A549 (cell line): Measurements from ENCODE around the gene KHSRP. TPM values are rescaled to one million over a fixed set of nuclear protein-coding genes. Genes with fewer than 3 reads are reported as not detected.
A peak's percentile ranks its signal among the peaks of the same experiment; 100 is the strongest.

ENCODE experiments used
- ATAC-seq, 2 experiments: fragments of 200-7000 bp in 1 of 2; fragments of >200 bp in 1 of 2; cut with Nextera tagmentation in 1 of 2; cut with Tn5 transposase in 1 of 2; 3 replicates each; pipeline versions ENCODE4 v1.8.0 to v1.9.1; 2018 to 2020; ENCODE audit warnings: mild to moderate bottlenecking in 1 of 2, moderate library complexity in 1 of 2
- CTCF ChIA-PET: fragments of 300-600 bp; sonication (Branson Sonifier 250); formaldehyde crosslinking; extraction: SDS; loops from one replicate; lab custom pipeline; 2021; ENCODE audit warnings: antibody characterized with exemption, inconsistent platforms; lab: Yijun Ruan, JAX
- POLR2A ChIA-PET: fragments of 350-600 bp; formaldehyde crosslinking; extraction: SDS; loops from one replicate; lab custom pipeline; 2021; ENCODE audit warnings: antibody characterized with exemption, inconsistent platforms; lab: Yijun Ruan, JAX
- DNase-seq, 2 experiments: peaks; one replicate each; pipeline versions ENCODE4 v3.0.0 to v3.0.0-alpha.2; 2011 to 2016; ENCODE audit warnings: low read depth in 1 of 2, low spot score in 1 of 2
- FAIRE-seq: peaks from 2 replicates; lab custom pipeline; 2011; peaks lifted over from hg19 to GRCh38; lab: Jason Lieb, UNC
- H3K27ac ChIP-seq, 2 experiments: fragments of >200 bp; sonication (Bioruptor Twin); formaldehyde crosslinking; 3 replicates each; pipeline ENCODE4 v1.5.1; 2016 to 2017
- H3K4me1 ChIP-seq: fragments of >200 bp; sonication (Bioruptor Twin); formaldehyde crosslinking; 3 replicates; pipeline ENCODE4 v1.6.1; 2016
- H3K4me2 ChIP-seq: fragments of >200 bp; sonication (Bioruptor Twin); formaldehyde crosslinking; 3 replicates; pipeline ENCODE4 v1.6.1; 2016
- H3K4me3 ChIP-seq: fragments of >200 bp; sonication (Bioruptor Twin); formaldehyde crosslinking; 3 replicates; pipeline ENCODE4 v1.5.1; 2016
- H3K9me3 ChIP-seq: fragments of >200 bp; sonication (Bioruptor Twin); formaldehyde crosslinking; 3 replicates; pipeline ENCODE4 v1.6.1; 2016
- CBX2 ChIP-seq: fragments of 200-600 bp; sonication (generic); IDR thresholded peaks from 2 replicates; pipeline ENCODE4 v1.6.1; 2016; ENCODE audit warnings: low read depth, mild to moderate bottlenecking, borderline replicate concordance
- CEBPB ChIP-seq, 2 experiments: fragments of >200 bp in 1 of 2; sonication (Bioruptor Twin) in 1 of 2; formaldehyde crosslinking in 1 of 2; IDR thresholded peaks; 2 replicates each; pipeline ENCODE4 v1.6.1; 2012 to 2016
- FOSB ChIP-seq: fragments of 250-450 bp; sonication (Bioruptor Pico); IDR thresholded peaks from 2 replicates; pipeline ENCODE4 v1.5.0; 2020; ENCODE audit warnings: mild to moderate bottlenecking, moderate library complexity
- FOSL2 ChIP-seq, 2 experiments: fragments of 450-650 bp in 1 of 2; fragments of >200 bp in 1 of 2; sonication (Bioruptor Twin) in 1 of 2; formaldehyde crosslinking; IDR thresholded peaks; 2 replicates each; pipeline versions ENCODE4 v1.5.0 to v1.6.1; 2016 to 2020; ENCODE audit warnings: mild to moderate bottlenecking in 1 of 2, moderate library complexity in 1 of 2
- GATA3 ChIP-seq: IDR thresholded peaks from 2 replicates; pipeline ENCODE4 v1.6.1; 2012; ENCODE audit warnings: borderline replicate concordance
- HEYL ChIP-seq: fragments of 250-450 bp; sonication (Bioruptor Pico); IDR thresholded peaks from 2 replicates; pipeline ENCODE4 v1.8.0; 2021; ENCODE audit warnings: mild to moderate bottlenecking, moderate library complexity
- HOXA7 ChIP-seq: fragments of 250-450 bp; sonication (Bioruptor Pico); IDR thresholded peaks from 2 replicates; pipeline ENCODE4 v1.5.0; 2020; ENCODE audit warnings: mild to moderate bottlenecking, moderate library complexity
- JUN ChIP-seq, 2 experiments: fragments of >200 bp; sonication (Bioruptor Twin); formaldehyde crosslinking; IDR thresholded peaks; 2 replicates in 1 of 2; 3 replicates in 1 of 2; pipeline ENCODE4 v1.6.1; 2016 to 2017
- KDM1A ChIP-seq: fragments of 200-600 bp; sonication (generic); IDR thresholded peaks from 2 replicates; pipeline ENCODE4 v1.6.1; 2016; ENCODE audit warnings: low read depth, mild to moderate bottlenecking
- MYC ChIP-seq: IDR thresholded peaks from 2 replicates; pipeline ENCODE4 v1.6.1; 2012; ENCODE audit warnings: mild to moderate bottlenecking, inconsistent platforms, low read length, improper control_type of control experiment, borderline replicate concordance
- POLR2A ChIP-seq: IDR thresholded peaks from 2 replicates; pipeline ENCODE4 v1.6.1; 2012; ENCODE audit warnings: mild to moderate bottlenecking, low read length
- POLR2AphosphoS2 ChIP-seq: conservative IDR thresholded peaks from 2 replicates; pipeline ENCODE4 v1.6.1; 2012; ENCODE audit warnings: low read length, improper control_type of control experiment, inconsistent platforms
- RCOR1 ChIP-seq: fragments of 150-350 bp; IDR thresholded peaks from 2 replicates; pipeline ENCODE4 v1.6.1; 2014; ENCODE audit warnings: antibody characterized with exemption, low read length, low read depth
- RFX5 ChIP-seq: fragments of 450-650 bp; IDR thresholded peaks from 2 replicates; pipeline ENCODE4 v1.7.1; 2014; ENCODE audit warnings: antibody characterized with exemption, mild to moderate bottlenecking, moderate library complexity
- TP53 ChIP-seq: fragments of 250-450 bp; sonication (Bioruptor Pico); IDR thresholded peaks from 2 replicates; pipeline ENCODE4 v1.5.0; 2021; ENCODE audit warnings: mild to moderate bottlenecking, moderate library complexity
- WGBS: methylation state at CpG from one replicate; pipeline ENCODE4 v1.1.6; 2017; ENCODE audit errors: missing lambda C conversion rate; 5-methylcytosine and 5-hydroxymethylcytosine counted together
- polyA minus RNA-seq: library from RNA; depleted of rRNA, polyadenylated mRNA; stranded (reverse); fragments of >200 nt; gene quantifications from 2 replicates; pipeline ENCODE4 v1.2.3, GENCODE V29; 2011; rRNA and poly(A)+ RNA removed
- polyA plus RNA-seq, 4 experiments: library from polyadenylated mRNA; depleted of rRNA in 3 of 4; stranded (reverse); fragments of >200 nt; fragmentation: RNase III in 1 of 4; extraction: RNeasy Plus Mini Kit Qiagen cat#74134 plus additional on column Dnase treatment in 1 of 4; gene quantifications; 2 replicates in 3 of 4; 3 replicates in 1 of 4; pipeline ENCODE4 v1.2.3, GENCODE V29; 2011 to 2017
- TF ChIP-seq, protein P1 (sequence below): fragments of >200 bp; sonication (Bioruptor Twin); formaldehyde crosslinking; IDR thresholded peaks from 3 replicates; pipeline ENCODE4 v1.6.1; 2016
- TF ChIP-seq, protein P2 (sequence below): fragments of 450-650 bp; IDR thresholded peaks from 2 replicates; pipeline ENCODE4 v1.6.1; 2014; ENCODE audit warnings: antibody characterized with exemption
- TF ChIP-seq, protein P3 (sequence below): IDR thresholded peaks from 2 replicates; pipeline ENCODE4 v1.6.1; 2012; ENCODE audit warnings: low read depth, borderline replicate concordance

The KHSRP gene, protein sequence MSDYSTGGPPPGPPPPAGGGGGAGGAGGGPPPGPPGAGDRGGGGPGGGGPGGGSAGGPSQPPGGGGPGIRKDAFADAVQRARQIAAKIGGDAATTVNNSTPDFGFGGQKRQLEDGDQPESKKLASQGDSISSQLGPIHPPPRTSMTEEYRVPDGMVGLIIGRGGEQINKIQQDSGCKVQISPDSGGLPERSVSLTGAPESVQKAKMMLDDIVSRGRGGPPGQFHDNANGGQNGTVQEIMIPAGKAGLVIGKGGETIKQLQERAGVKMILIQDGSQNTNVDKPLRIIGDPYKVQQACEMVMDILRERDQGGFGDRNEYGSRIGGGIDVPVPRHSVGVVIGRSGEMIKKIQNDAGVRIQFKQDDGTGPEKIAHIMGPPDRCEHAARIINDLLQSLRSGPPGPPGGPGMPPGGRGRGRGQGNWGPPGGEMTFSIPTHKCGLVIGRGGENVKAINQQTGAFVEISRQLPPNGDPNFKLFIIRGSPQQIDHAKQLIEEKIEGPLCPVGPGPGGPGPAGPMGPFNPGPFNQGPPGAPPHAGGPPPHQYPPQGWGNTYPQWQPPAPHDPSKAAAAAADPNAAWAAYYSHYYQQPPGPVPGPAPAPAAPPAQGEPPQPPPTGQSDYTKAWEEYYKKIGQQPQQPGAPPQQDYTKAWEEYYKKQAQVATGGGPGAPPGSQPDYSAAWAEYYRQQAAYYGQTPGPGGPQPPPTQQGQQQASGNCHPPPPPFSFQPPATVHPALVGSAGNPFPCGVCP
- polyA plus RNA-seq (2011; rRNA removed) (45.6 and 54.3 TPM in 2 replicates), polyA plus RNA-seq (2017; fragmentation: RNase III; extraction: RNeasy Plus Mini Kit Qiagen cat#74134 plus additional on column Dnase treatment) (177 to 192 TPM (median 183 TPM) in 3 replicates), polyA minus RNA-seq (66.9 and 90.9 TPM in 2 replicates)
- polyA plus RNA-seq (2012; cell fraction: cytosol; rRNA removed) = 76.2 and 118 TPM in 2 replicates
- 118 and 127 TPM in 2 replicates for polyA plus RNA-seq (2012; cell fraction: nucleus; rRNA removed)

DNA sequence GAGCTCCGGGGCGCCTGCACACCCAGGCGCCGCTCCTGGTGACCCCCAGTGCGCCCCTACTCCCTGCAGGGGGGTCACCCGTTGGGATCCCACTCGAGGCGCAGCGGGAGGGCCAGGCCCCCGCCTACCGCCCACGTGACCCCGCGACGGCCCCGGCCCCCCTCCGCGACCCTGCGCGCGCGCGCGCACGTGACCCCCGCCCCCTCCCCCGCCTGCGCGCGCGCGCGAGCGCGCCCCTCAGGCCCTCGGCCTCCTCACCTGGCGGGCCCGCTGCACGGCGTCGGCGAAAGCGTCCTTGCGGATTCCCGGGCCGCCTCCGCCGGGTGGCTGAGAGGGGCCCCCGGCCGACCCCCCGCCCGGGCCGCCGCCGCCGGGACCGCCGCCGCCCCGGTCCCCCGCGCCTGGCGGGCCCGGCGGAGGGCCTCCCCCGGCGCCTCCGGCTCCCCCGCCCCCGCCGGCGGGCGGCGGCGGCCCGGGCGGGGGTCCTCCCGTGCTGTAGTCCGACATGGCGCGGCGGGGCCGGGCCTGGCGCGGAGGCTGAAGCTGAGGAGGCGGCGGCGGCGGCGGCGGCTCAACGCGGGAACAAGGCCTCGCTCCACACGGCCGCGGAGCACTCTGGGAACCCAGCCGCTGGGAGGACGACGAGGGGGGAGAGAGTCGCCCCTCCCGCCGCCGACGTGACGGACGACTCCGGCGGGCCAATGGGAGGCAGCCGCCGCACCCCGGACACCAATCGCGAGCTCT is at the start of gene KHSRP:
Gene KHSRP (minus strand): TSS at position 617 of the 744 bp plus-strand sequence. CDS start 110 bp downstream, at position 507.
- no peak for TF ChIP-seq KDM1A
- TF ChIP-seq, protein P1, sequence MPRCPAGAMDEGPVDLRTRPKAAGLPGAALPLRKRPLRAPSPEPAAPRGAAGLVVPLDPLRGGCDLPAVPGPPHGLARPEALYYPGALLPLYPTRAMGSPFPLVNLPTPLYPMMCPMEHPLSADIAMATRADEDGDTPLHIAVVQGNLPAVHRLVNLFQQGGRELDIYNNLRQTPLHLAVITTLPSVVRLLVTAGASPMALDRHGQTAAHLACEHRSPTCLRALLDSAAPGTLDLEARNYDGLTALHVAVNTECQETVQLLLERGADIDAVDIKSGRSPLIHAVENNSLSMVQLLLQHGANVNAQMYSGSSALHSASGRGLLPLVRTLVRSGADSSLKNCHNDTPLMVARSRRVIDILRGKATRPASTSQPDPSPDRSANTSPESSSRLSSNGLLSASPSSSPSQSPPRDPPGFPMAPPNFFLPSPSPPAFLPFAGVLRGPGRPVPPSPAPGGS = 0 out of 3 replicates have a peak, but pooled peaks have one; percentile 40
- no peak for TF ChIP-seq CBX2
- TF ChIP-seq, protein P2, sequence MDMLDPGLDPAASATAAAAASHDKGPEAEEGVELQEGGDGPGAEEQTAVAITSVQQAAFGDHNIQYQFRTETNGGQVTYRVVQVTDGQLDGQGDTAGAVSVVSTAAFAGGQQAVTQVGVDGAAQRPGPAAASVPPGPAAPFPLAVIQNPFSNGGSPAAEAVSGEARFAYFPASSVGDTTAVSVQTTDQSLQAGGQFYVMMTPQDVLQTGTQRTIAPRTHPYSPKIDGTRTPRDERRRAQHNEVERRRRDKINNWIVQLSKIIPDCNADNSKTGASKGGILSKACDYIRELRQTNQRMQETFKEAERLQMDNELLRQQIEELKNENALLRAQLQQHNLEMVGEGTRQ = 0 out of 2 replicates have a peak, but pooled peaks have one; percentile 30
- 0 out of 2 replicates have a peak, but pooled peaks have one; percentile 44 for TF ChIP-seq RFX5
- peak; percentile 53 for TF ChIP-seq POLR2A
- peak in 1 of 2 experiments; percentile 59; a peak in 3 of 5 replicates for TF ChIP-seq JUN (IDR thresholded peaks at IDR 0.05)
- TF ChIP-seq TP53 (CRISPR knock-in tag) = no peak
- no peak for TF ChIP-seq MYC
- ChIA-PET CTCF (no interaction called here), POLR2A (interaction anchor here (0.7 to 1.2 kb wide), 5 partner anchors 12 to 63 kb away, joined by 3 to 6 read pairs (median 4); partner anchors contain the start of genes ALKBH7, CLPP and GTF2F1)
- FAIRE-seq = no peak
- WGBS = 1% methylated on average over 14 of the region's 114 CpGs
- no peak for DNase-seq
- ATAC-seq = no peak
- Histone ChIP-seq H3K4me2 (peak within 1 kb of the TSS; percentile 88), H3K27ac (peak within 1 kb of the TSS; percentile 95 to 99), H3K4me3 (peak within 1 kb of the TSS; percentile 90), H3K9me3 (no peaks in the 10 kb centered on the region), H3K4me1 (peaks cover 15% of the 10 kb centered on the region; the same call in 2 of the 3 replicates)

DNA sequence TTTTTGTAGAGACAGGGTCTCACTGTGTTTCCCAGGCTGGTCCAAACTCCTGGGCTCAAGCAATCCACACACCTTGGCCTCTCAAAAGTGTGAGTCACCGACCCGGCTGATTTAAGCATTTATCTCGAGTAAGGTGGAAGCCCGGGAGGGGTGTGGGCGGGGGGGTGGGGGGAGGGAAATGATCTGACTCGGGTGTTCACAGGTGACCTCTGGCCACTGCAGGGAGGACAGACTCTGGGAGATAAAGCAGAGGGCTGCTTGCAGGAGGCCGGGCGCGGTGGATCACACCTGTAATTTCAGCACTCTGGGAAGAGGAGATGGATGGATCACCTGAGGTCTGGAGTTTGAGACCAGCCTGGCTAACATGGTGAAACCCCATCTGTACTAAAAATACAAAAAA is 49.0 kb upstream of the KHSRP start:
- Histone ChIP-seq H3K4me3 (no peak overlapping the region), H3K9me3 (no peaks in the 10 kb centered on the region), H3K27ac (no peak overlapping the region), H3K4me1 (peaks cover 4% of the 10 kb centered on the region; the same call in 1 of the 3 replicates), H3K4me2 (no peak overlapping the region)
- POLR2A ChIA-PET = no interaction called here
- 100% methylated on average over 3 of the region's 9 CpGs for WGBS
- TF ChIP-seq POLR2AphosphoS2 (no peak), FOSL2 (IDR thresholded peaks at IDR 0.05) (no peak), FOSL2 (CRISPR knock-in tag; IDR thresholded peaks at IDR 0.05) (no peak), CEBPB (IDR thresholded peaks at IDR 0.05) (no peak), HEYL (CRISPR knock-in tag) (no peak), GATA3 (no peak), FOSB (CRISPR knock-in tag) (no peak), CBX2 (no peak), RCOR1 (no peak), MYC (no peak), HOXA7 (CRISPR knock-in tag) (no peak), TP53 (CRISPR knock-in tag) (no peak)
- TF ChIP-seq, protein P3, sequence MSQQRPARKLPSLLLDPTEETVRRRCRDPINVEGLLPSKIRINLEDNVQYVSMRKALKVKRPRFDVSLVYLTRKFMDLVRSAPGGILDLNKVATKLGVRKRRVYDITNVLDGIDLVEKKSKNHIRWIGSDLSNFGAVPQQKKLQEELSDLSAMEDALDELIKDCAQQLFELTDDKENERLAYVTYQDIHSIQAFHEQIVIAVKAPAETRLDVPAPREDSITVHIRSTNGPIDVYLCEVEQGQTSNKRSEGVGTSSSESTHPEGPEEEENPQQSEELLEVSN = no peak
- TF ChIP-seq, protein P2 = no peak
- CTCF ChIA-PET = no interaction called here
- FAIRE-seq (no peak), ATAC-seq (no peak), DNase-seq (no peak)
